ENCODE results near the gene CPB2. TPM values are rescaled to one million over a fixed set of nuclear protein-coding genes. Genes with fewer than 3 reads are reported as not detected.

The CPB2 gene
- total RNA-seq (2014; rRNA removed; shearing (Covaris generic)), result 0.21 TPM in 1 of 2 replicates, not detected in the other
- polyA plus RNA-seq (2015; cell fraction: cytosol; rRNA removed), result 0.06 and 0.28 TPM in 2 replicates
- not detected in 2 replicates for polyA plus RNA-seq (2015; cell fraction: nucleus; rRNA removed)

- no peak for DNase-seq (ENCODE audit: low read depth)
These were observed at the start of gene CPB2 for GRCh38 chr13:46104868-46105267. TSS of gene CPB2 (minus strand) at chr13:46105033. CDS start at chr13:46105009, 24 bp downstream.

GRCh38 chr13:46154136-46154801 is 49.4 kb upstream of the CPB2 start:
- no peak for DNase-seq (ENCODE audit: low read depth)

GRCh38 chr13:46152627-46153328 is 47.9 kb upstream of the CPB2 start:
- no peak for DNase-seq (ENCODE audit: low read depth)

GRCh38 chr13:46150134-46150693 is 45.4 kb upstream of the CPB2 start:
- DNase-seq (ENCODE audit: low read depth), result no peak

- peak; percentile 28 for DNase-seq (ENCODE audit: low read depth)
These were observed 44.7 kb upstream of the CPB2 start for GRCh38 chr13:46149272-46150133.

GRCh38 chr13:46146898-46147297 is 42.1 kb upstream of the CPB2 start:
- no peak for DNase-seq (ENCODE audit: low read depth)

- no peak for DNase-seq (ENCODE audit: low read depth)
These were observed 41.1 kb upstream of the CPB2 start for GRCh38 chr13:46145950-46146349.

GRCh38 chr13:46145135-46145534 is 40.3 kb upstream of the CPB2 start:
- DNase-seq (ENCODE audit: low read depth), result no peak

GRCh38 chr13:46143184-46143701 is 38.4 kb upstream of the CPB2 start:
- DNase-seq (ENCODE audit: low read depth), result no peak

- DNase-seq (ENCODE audit: low read depth), result no peak
These were observed 37.9 kb upstream of the CPB2 start for GRCh38 chr13:46142776-46143175.

- no peak for DNase-seq (ENCODE audit: low read depth)
These were observed 35.2 kb upstream of the CPB2 start for GRCh38 chr13:46140044-46140443.

- DNase-seq (ENCODE audit: low read depth), result no peak
These were observed 32.9 kb upstream of the CPB2 start for GRCh38 chr13:46137627-46138317.

- no peak for DNase-seq (ENCODE audit: low read depth)
These were observed 31.9 kb upstream of the CPB2 start for GRCh38 chr13:46136688-46137087.

- peak; percentile 55 for DNase-seq (ENCODE audit: low read depth)
These were observed 30.2 kb upstream of the CPB2 start for GRCh38 chr13:46134961-46135522.

- no peak for DNase-seq (ENCODE audit: low read depth)
These were observed 29.7 kb upstream of the CPB2 start for GRCh38 chr13:46134494-46134893.

GRCh38 chr13:46132109-46132508 is 27.3 kb upstream of the CPB2 start:
- no peak for DNase-seq (ENCODE audit: low read depth)

- no peak for DNase-seq (ENCODE audit: low read depth)
These were observed 26.9 kb upstream of the CPB2 start for GRCh38 chr13:46131705-46132104.

GRCh38 chr13:46129955-46130618 is 25.3 kb upstream of the CPB2 start:
- DNase-seq (ENCODE audit: low read depth), result no peak

- DNase-seq (ENCODE audit: low read depth), result no peak
These were observed 24.3 kb upstream of the CPB2 start for GRCh38 chr13:46129124-46129523.
